NB4 (cell line): ENCODE data around the gene ITSN1.

Experiments used
- CTCF ChIP-seq: IDR thresholded peaks from one replicate; pipeline ENCODE4 v1.5.1; 2012; ENCODE audit warnings: low read depth, low read length
- MAX ChIP-seq: IDR thresholded peaks from 2 replicates; pipeline ENCODE4 v1.6.1; 2011; ENCODE audit warnings: low read depth, low read length
- MYC ChIP-seq: IDR thresholded peaks from 2 replicates; pipeline ENCODE4 v1.6.1; 2011; ENCODE audit warnings: low read depth, low read length
- POLR2A ChIP-seq: IDR thresholded peaks from 2 replicates; pipeline ENCODE4 v1.6.1; 2011; ENCODE audit warnings: mild to moderate bottlenecking; ENCODE audit not compliant: insufficient read length; ENCODE audit errors: extremely low read depth

GRCh38 chr21:33598051-33598450 lies 44.2 kb upstream of the ITSN1 start:
- TF ChIP-seq POLR2A (no peak), CTCF (no peak), MYC (no peak), MAX (no peak)
